Body of pancreas (tissue), 4 donors: Measurements from ENCODE around the gene MUC5AC. TPM values are rescaled to one million over a fixed set of nuclear protein-coding genes. Genes with fewer than 3 reads are reported as not detected.

Experiments used
- ATAC-seq: fragments of 150-250 bp; one replicate; pipeline ENCODE4 v1.9.1; 2016
- DNase-seq, 4 donors: peaks; one replicate each; pipeline ENCODE4 v3.0.0-alpha.2; 2019
- H3K27ac ChIP-seq, 4 donors: fragments of 200-600 bp; sonication (generic); 1 replicate in 3 of 4; 2 replicates in 1 of 4; pipeline versions ENCODE4 v1.5.1 to v1.6.1; 2016 to 2019; ENCODE audit warnings: mild to moderate bottlenecking in 1 of 4, mixed read lengths in 1 of 4, moderate library complexity in 1 of 4
- H3K27me3 ChIP-seq, 2 donors: fragments of 200-600 bp; sonication (generic); one replicate each; pipeline ENCODE4 v1.6.0; 2016; ENCODE audit warnings: mild to moderate bottlenecking in 1 of 2
- H3K36me3 ChIP-seq, 2 donors: fragments of 200-600 bp; sonication (generic); replicated peaks in 1 of 2; 2 replicates each; pipeline ENCODE4 v1.5.1; 2016; ENCODE audit warnings: low read depth in 2 of 2; ENCODE audit not compliant: insufficient read depth in 1 of 2
- H3K4me1 ChIP-seq: fragments of 200-600 bp; sonication (generic); one replicate; pipeline ENCODE4 v1.6.0; 2016
- H3K4me3 ChIP-seq, 2 donors: fragments of 200-600 bp; sonication (generic); 1 replicate in 1 of 2; 2 replicates in 1 of 2; pipeline ENCODE4 v1.5.1; 2016 to 2019
- H3K9me3 ChIP-seq, 3 donors: fragments of 200-600 bp; sonication (generic); 1 replicate in 2 of 3; 2 replicates in 1 of 3; pipeline ENCODE4 v1.5.1; 2016
- CTCF ChIP-seq, 7 experiments: fragments of 450-650 bp in 4 of 7; fragments of 200-600 bp in 3 of 7; sonication (generic) in 3 of 7; IDR thresholded peaks; one replicate each; pipeline ENCODE4 v1.5.1; 2016 to 2019; ENCODE audit warnings: antibody characterized with exemption in 7 of 7
- POLR2A ChIP-seq, 3 donors: fragments of 450-650 bp; IDR thresholded peaks; one replicate each; pipeline ENCODE4 v1.6.1; 2016; ENCODE audit warnings: antibody characterized with exemption in 3 of 3, mild to moderate bottlenecking in 2 of 3
- WGBS, 2 donors: methylation state at CpG; one replicate each; pipeline ENCODE4 v1.1.5; 2017; 5-methylcytosine and 5-hydroxymethylcytosine counted together
- intact Hi-C: fragments of 100-400 bp; cut with DNase I; formaldehyde crosslinking; loops from one replicate; pipeline ENCODE4 v1.15.1; 2023
- total RNA-seq, 2 donors: library from RNA; depleted of rRNA; stranded (reverse); fragments of >200 nt; gene quantifications; one replicate each; pipeline ENCODE4 v1.1.0, GENCODE V29; 2016

MUC5AC gene
- total RNA-seq, 2 donors from 2014 or later = under 0.01 to 1.8 TPM

GRCh38 chr11:1160231-1161101 is 2.7 kb downstream of the MUC5AC start:
- ATAC-seq (no peak), DNase-seq (no peak)
- WGBS, 2 donors = 84% methylated on average over 11 to 26 of the region's 32 CpGs
- Histone ChIP-seq H3K4me1 (no peaks in the 10 kb centered on the region), H3K27me3 (no peaks in the 10 kb centered on the region), H3K4me3 (no peak overlapping the region), H3K9me3 (no peaks in the 10 kb centered on the region), H3K27ac (no peak overlapping the region), H3K36me3 (no peaks in the 10 kb centered on the region)
- TF ChIP-seq POLR2A (IDR thresholded peaks at IDR 0.05) (no peak), CTCF (IDR thresholded peaks at IDR 0.05) (no peak)
- intact Hi-C loops = no loop called here

- DNase-seq = no peak
These were observed 3.8 kb downstream of the MUC5AC start for GRCh38 chr11:1161410-1162137.

GRCh38 chr11:1162138-1162475 is 4.4 kb downstream of the MUC5AC start:
- H3K4me3 ChIP-seq = no peak overlapping the region
- no peaks in the 10 kb centered on the region for H3K9me3 ChIP-seq
- ATAC-seq (no peak), DNase-seq (no peak)
- intact Hi-C loops = no loop called here
- no peak overlapping the region for H3K27ac ChIP-seq
- WGBS, 2 donors = 57 to 75% methylated on average over 11 to 14 of the region's 21 CpGs
- H3K36me3 ChIP-seq = no peaks in the 10 kb centered on the region
- TF ChIP-seq POLR2A (IDR thresholded peaks at IDR 0.05) (no peak), CTCF (IDR thresholded peaks at IDR 0.05) (no peak)
- H3K27me3 ChIP-seq = no peaks in the 10 kb centered on the region
- no peaks in the 10 kb centered on the region for H3K4me1 ChIP-seq

More at GRCh38 chr11:1161410-1162137, 3.8 kb downstream of the MUC5AC start:
- H3K36me3 ChIP-seq = no peaks in the 10 kb centered on the region
- WGBS, 2 donors = 66% methylated on average over 31 to 41 of the region's 42 CpGs
- no peak overlapping the region for H3K4me3 ChIP-seq
- H3K27me3 ChIP-seq = no peaks in the 10 kb centered on the region
- H3K27ac ChIP-seq = no peak overlapping the region
- TF ChIP-seq POLR2A (IDR thresholded peaks at IDR 0.05) = no peak
- TF ChIP-seq CTCF (IDR thresholded peaks at IDR 0.05) = no peak
- no peak for ATAC-seq
- H3K4me1 ChIP-seq = no peaks in the 10 kb centered on the region
- no peaks in the 10 kb centered on the region for H3K9me3 ChIP-seq
- intact Hi-C loops = no loop called here

GRCh38 chr11:1162491-1163311 is 4.9 kb downstream of the MUC5AC start:
- DNase-seq (peak in 1 of 4 donors; percentile 2), ATAC-seq (no peak)
- no peaks in the 10 kb centered on the region for H3K4me1 ChIP-seq
- no peak overlapping the region for H3K4me3 ChIP-seq
- H3K9me3 ChIP-seq = no peaks in the 10 kb centered on the region
- no peak overlapping the region for H3K27ac ChIP-seq
- intact Hi-C loops = no loop called here
- H3K27me3 ChIP-seq = no peaks in the 10 kb centered on the region
- 71 to 76% methylated on average over 18 to 28 of the region's 28 CpGs for WGBS, 2 donors
- no peak for TF ChIP-seq CTCF (IDR thresholded peaks at IDR 0.05)
- TF ChIP-seq POLR2A (IDR thresholded peaks at IDR 0.05) = no peak
- no peaks in the 10 kb centered on the region for H3K36me3 ChIP-seq
